Measurements from ENCODE around the gene MRTO4. TPM values are rescaled to one million over a fixed set of nuclear protein-coding genes. Genes with fewer than 3 reads are reported as not detected.

Gene MRTO4
- total RNA-seq (1 to 10 TPM; 9.5 to 9.8 TPM), polyA plus RNA-seq (10 to 100 TPM; 10.5 to 11.1 TPM)

GRCh38 chr1:19251305-19252196 is at the start of gene MRTO4, which contains the start of gene EMC1:
TSS of gene MRTO4 (plus strand) at chr1:19251805. CDS start at chr1:19251836, 31 bp downstream.
TSS of gene EMC1 (minus strand) at chr1:19251524. CDS start at chr1:19251509, 15 bp downstream.
- TF ChIP-seq HNF4A (conservative IDR thresholded peaks at IDR 0.05) = no peak
- TF ChIP-seq GABPA (IDR thresholded peaks at IDR 0.05 in 1 of 2, conservative IDR thresholded peaks at IDR 0.05 in 1 of 2) = peak in 1 of 2 donors; percentile 81
- peak; percentile 18 to 41 for TF ChIP-seq RAD21 (IDR thresholded peaks at IDR 0.05)
- peak; percentile 52 for TF ChIP-seq REST (IDR thresholded peaks at IDR 0.05)
- TF ChIP-seq RXRA (IDR thresholded peaks at IDR 0.05) = no peak
- TF ChIP-seq ATF3 (IDR thresholded peaks at IDR 0.05) = no peak
- TF ChIP-seq ZBTB33 (IDR thresholded peaks at IDR 0.05) = no peak
- TF ChIP-seq EGR1 (IDR thresholded peaks at IDR 0.05; ENCODE audit: low read depth in 2 of 2) = peak; percentile 64 to 73
- TF ChIP-seq SP1 (IDR thresholded peaks at IDR 0.05) = peak; percentile 46
- no peak for TF ChIP-seq HNF4G (IDR thresholded peaks at IDR 0.05)
- no peak for TF ChIP-seq TAF1 (conservative IDR thresholded peaks at IDR 0.05)
- TF ChIP-seq MAX (IDR thresholded peaks at IDR 0.05) = peak; percentile 78
- no peak for TF ChIP-seq FOXA1 (IDR thresholded peaks at IDR 0.05)
- TF ChIP-seq YY1 (IDR thresholded peaks at IDR 0.05) = peak; percentile 98
- DNase-seq (ENCODE audit: low spot score) = peak; percentile 94
- H3K36me3 ChIP-seq (ENCODE audit: control insufficient read depth in 4 of 4, insufficient read depth in 3 of 4, low read depth in 1 of 4, low read length in 3 of 4) = peaks cover 0 to 11% (median 5%) of the 10 kb centered on the region in 4 donors
- under 1% methylated on average over 81 of the region's 81 CpGs for WGBS
- H3K27me3 ChIP-seq (ENCODE audit: control insufficient read depth in 4 of 4, insufficient read depth in 4 of 4, low read length in 3 of 4) = no peaks in the 10 kb centered on the region
- H3K9me3 ChIP-seq (ENCODE audit: control insufficient read depth in 4 of 4, low read length in 3 of 4) = no peaks in the 10 kb centered on the region
- H3K27ac ChIP-seq (ENCODE audit: low read depth in 1 of 2, low read length in 2 of 2) = peak within 1 kb of the TSS; percentile 95 to 100
- H3K4me1 ChIP-seq (ENCODE audit: control insufficient read depth in 4 of 4, insufficient read depth in 4 of 4, low read length in 3 of 4) = peaks cover 8 to 31% (median 23%) of the 10 kb centered on the region in 4 donors
- H3K9ac ChIP-seq (ENCODE audit: low read depth in 1 of 2, low read length in 2 of 2) = peak within 1 kb of the TSS; percentile 93 to 98
- H3K4me3 ChIP-seq (ENCODE audit: low read depth in 1 of 3, low read length in 3 of 3) = peak within 1 kb of the TSS; percentile 83 to 92 (median 92)

- peaks cover 23 to 53% (median 40%) of the 10 kb centered on the region in 4 donors for H3K4me1 ChIP-seq (ENCODE audit: control insufficient read depth in 4 of 4, insufficient read depth in 4 of 4, low read length in 3 of 4)
- H3K36me3 ChIP-seq (ENCODE audit: control insufficient read depth in 4 of 4, insufficient read depth in 3 of 4, low read depth in 1 of 4, low read length in 3 of 4) = peaks cover 4 to 19% (median 12%) of the 10 kb centered on the region in 4 donors
- no peak overlapping the region for H3K9ac ChIP-seq (ENCODE audit: low read depth in 1 of 2, low read length in 2 of 2)
- H3K4me3 ChIP-seq (ENCODE audit: low read depth in 1 of 3, low read length in 3 of 3) = no peak overlapping the region
- H3K27ac ChIP-seq (ENCODE audit: low read depth in 1 of 2, low read length in 2 of 2) = no peak overlapping the region
- no peak for DNase-seq (ENCODE audit: low spot score)
- 51% methylated on average over 3 of the region's 3 CpGs for WGBS
- H3K9me3 ChIP-seq (ENCODE audit: control insufficient read depth in 4 of 4, low read length in 3 of 4) = no peaks in the 10 kb centered on the region
- H3K27me3 ChIP-seq (ENCODE audit: control insufficient read depth in 4 of 4, insufficient read depth in 4 of 4, low read length in 3 of 4) = no peaks in the 10 kb centered on the region
- TF ChIP-seq FOXA1 (IDR thresholded peaks at IDR 0.05) (no peak), CTCF (IDR thresholded peaks at IDR 0.05; ENCODE audit: low read depth, low read length, missing input control) (no peak), ATF3 (IDR thresholded peaks at IDR 0.05) (no peak), EGR1 (IDR thresholded peaks at IDR 0.05; ENCODE audit: low read depth in 2 of 2) (no peak), YY1 (IDR thresholded peaks at IDR 0.05) (no peak), FOXA2 (IDR thresholded peaks at IDR 0.05) (no peak), REST (IDR thresholded peaks at IDR 0.05) (no peak), HNF4G (IDR thresholded peaks at IDR 0.05) (no peak), TAF1 (conservative IDR thresholded peaks at IDR 0.05) (no peak), GABPA (IDR thresholded peaks at IDR 0.05 in 1 of 2, conservative IDR thresholded peaks at IDR 0.05 in 1 of 2) (no peak), JUND (IDR thresholded peaks at IDR 0.05) (peak in 1 of 2 donors; percentile 21), NR2F2 (IDR thresholded peaks at IDR 0.05) (no peak), RAD21 (IDR thresholded peaks at IDR 0.05) (no peak)
Observed at GRCh38 chr1:19202396-19202795, 49.2 kb upstream of the MRTO4 start.
